Cardiac fibroblast (primary cell): ENCODE data around the gene ZDHHC19.

Experiments used
- DNase-seq, 2 donors: peaks; one replicate each; pipeline versions ENCODE4 v3.0.0 to v3.0.0-alpha.2; 2010; ENCODE audit warnings: low read depth in 2 of 2
- H3K4me3 ChIP-seq, 2 donors: replicated peaks in 1 of 2; 1 replicate in 1 of 2; 2 replicates in 1 of 2; pipeline ENCODE4 v1.5.1; 2011; ENCODE audit warnings: low read depth in 2 of 2, low read length in 2 of 2, mild to moderate bottlenecking in 2 of 2, moderate library complexity in 1 of 2
- TF ChIP-seq, protein P1 (sequence below): IDR thresholded peaks from one replicate; pipeline ENCODE4 v1.5.1; 2011; ENCODE audit warnings: low read depth, mild to moderate bottlenecking, low read length, inconsistent platforms

ZDHHC19 gene

DNA sequence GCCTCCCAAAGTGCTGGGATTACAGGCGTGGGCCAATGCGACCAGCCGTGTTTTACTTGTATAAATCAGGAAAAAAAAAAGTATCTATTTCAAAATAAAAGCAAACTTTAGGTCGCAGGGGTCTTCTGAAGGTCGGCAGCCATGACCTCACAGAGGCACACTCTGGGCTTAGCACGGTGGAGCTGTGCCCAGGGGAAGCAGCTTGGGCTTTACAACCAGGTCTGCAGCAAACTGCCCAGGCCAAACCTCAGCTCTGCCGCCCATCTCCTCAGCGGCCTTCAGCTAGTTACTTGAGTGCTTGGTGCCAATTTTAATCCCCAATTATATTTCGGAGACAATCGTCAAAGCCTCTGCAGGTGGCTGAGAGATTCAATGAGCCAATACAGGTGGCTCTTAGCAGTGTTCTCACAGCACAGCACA, 30.1 kb downstream of the ZDHHC19 start:
- TF ChIP-seq, protein P1, sequence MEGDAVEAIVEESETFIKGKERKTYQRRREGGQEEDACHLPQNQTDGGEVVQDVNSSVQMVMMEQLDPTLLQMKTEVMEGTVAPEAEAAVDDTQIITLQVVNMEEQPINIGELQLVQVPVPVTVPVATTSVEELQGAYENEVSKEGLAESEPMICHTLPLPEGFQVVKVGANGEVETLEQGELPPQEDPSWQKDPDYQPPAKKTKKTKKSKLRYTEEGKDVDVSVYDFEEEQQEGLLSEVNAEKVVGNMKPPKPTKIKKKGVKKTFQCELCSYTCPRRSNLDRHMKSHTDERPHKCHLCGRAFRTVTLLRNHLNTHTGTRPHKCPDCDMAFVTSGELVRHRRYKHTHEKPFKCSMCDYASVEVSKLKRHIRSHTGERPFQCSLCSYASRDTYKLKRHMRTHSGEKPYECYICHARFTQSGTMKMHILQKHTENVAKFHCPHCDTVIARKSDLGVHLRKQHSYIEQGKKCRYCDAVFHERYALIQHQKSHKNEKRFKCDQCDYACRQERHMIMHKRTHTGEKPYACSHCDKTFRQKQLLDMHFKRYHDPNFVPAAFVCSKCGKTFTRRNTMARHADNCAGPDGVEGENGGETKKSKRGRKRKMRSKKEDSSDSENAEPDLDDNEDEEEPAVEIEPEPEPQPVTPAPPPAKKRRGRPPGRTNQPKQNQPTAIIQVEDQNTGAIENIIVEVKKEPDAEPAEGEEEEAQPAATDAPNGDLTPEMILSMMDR = no peak
- DNase-seq = no peak
- no peak overlapping the region for H3K4me3 ChIP-seq

DNA sequence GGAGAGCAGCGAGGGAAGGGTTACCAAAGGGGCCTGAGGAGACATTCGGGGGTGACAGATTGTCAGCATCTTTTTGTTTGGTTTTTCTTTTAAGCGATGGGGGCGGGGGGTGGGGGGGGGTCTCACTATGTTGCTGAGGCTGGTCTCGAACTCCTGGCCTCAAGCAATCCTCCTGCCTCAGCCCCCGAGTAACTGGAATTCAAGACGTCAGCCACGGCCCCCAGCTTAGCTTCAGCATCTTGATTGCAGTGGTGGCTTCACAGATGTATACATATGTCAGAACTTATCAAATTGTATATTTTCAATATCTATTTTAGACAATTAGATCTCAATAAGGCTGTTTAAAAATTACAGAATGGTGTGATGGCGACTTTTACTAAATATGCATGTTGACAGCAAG, 30.9 kb downstream of the ZDHHC19 start:
- no peak for DNase-seq
- TF ChIP-seq, protein P1 = no peak
- no peak overlapping the region for H3K4me3 ChIP-seq

DNA sequence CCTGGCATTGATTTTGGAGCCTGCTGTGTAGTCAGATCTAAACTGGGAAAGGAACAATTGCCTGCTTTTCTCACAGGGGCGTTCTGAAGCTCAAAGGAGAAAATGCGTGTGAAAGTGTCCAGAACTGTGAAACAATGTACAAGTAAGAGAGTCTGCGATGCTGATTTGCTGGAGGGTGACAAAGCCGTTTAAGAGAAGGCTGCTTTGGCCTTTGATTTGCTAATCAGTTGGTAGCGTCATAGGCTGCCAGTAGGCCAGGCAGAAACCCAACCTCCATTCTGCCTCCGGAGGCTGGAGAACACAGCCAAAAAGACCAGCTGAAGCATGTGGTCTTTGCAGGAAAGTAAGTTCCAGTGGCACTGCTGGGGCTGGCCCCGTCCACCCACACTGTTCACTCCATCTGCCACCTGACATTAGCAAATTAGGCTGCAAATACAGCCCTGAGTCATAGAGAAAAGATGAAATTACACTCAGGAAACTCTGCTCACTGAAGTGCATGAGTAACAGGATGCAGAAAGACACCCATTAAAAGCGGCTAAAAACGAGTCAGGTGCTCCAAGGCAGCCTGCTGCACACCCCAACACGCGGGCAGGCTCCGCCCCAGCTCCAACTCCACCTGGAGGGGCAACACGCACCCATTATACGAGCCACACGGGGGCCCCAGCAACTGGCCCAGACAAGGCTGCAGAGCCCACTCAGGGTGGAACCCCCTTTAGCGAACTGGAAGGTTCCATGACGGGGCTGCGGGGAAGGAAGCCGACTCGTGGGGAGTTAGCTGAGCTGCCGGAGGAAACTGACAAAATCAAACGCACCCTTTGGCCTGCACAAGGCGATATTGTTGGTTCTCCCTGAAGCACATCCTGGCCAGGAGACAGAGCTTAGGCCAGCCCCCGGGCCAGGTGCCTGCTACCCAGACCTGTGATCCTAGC, 31.6 kb downstream of the ZDHHC19 start:
- peak; percentile 46 to 49 for DNase-seq
- TF ChIP-seq, protein P1 = no peak
- H3K4me3 ChIP-seq = no peak overlapping the region

DNA sequence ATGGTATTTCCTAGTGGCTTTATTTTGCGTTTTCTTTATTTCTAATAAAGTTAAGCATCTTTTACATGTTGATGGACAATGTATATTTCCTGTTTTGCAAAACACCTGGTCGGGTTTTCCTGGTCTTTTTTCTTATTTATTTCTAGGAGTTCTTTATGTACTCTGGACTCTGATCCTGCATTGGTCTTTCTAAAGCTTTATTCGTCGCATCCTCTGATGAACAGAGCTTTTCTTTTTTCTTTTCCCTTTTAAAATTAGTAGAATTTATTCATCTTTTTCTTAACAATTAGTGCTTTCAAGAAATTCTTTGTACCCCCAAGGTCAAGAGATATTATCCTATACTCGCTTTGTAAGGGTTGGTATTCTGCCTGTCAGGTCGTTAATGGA, 32.2 kb downstream of the ZDHHC19 start:
- TF ChIP-seq, protein P1 = no peak
- no peak overlapping the region for H3K4me3 ChIP-seq

DNA sequence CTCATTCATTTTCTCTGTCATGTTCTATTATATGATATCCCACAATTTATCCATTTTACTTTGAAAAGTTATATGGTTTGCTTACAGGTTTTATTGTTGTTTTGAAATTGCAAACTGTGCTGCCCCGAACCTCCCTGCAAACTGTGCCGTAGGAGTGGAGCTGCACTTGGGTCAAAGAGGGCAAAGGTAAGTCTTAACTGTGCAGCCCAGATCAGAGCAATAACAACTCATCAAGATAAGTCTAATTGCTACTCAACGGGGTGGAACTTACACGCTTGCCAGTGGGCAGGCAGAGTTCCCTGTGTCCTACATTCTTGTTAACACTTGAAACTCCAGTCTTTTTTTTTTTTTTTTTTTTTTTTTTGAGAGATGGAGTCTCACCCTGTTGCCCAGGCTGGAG, 33.2 kb downstream of the ZDHHC19 start:
- DNase-seq = no peak
- TF ChIP-seq, protein P1 = no peak

More for the DNA sequence above, 32.2 kb downstream of the ZDHHC19 start:
- no peak for DNase-seq

DNA sequence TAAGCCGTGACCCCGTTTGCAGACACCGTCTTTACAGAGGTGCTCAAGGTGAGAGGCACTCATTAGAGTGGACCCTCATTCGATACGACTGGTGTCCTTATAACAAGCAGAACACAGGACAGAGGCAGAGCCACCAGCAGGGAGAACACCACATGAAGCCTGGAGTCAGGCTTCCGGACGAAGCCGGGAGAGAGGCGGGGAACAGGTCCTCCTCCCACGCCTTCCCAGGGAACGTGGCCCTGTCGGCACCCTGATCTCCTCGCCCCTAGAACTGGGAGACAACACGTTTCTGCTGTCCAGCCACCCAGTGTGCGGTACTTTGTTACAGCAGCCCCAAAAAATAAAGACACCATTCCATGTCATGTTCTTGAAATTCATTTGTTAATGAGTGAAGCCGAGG, 33.6 kb downstream of the ZDHHC19 start:
- TF ChIP-seq, protein P1 = no peak
- DNase-seq = no peak
- no peak overlapping the region for H3K4me3 ChIP-seq

More for the DNA sequence above, 33.2 kb downstream of the ZDHHC19 start:
- no peak overlapping the region for H3K4me3 ChIP-seq
